ENCODE data around the gene LAG3.
A peak's percentile ranks its signal among the peaks of the same experiment; 100 is the strongest.
"Not testable (repeated sequence)": the region's sequence is repeated elsewhere in the genome, so short reads cannot be mapped to it uniquely, and the experiment has no call there.

Gene LAG3

DNA sequence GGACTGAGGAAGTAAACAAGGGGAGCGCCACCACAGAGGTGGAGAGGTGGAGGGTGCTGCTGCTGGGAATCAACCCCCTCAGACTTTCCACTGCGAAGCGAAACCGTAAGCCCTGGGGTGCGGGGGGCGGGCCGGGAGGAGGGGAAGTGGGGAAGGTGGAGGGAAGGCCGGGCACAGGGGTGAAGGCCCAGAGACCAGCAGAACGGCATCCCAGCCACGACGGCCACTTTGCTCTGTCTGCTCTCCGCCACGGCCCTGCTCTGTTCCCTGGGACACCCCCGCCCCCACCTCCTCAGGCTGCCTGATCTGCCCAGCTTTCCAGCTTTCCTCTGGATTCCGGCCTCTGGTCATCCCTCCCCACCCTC, at the start of gene LAG3:
TSS of gene LAG3 (plus strand) at position 190 of the 365 bp plus-strand sequence. CDS start 333 bp downstream, outside the sequence.
- DNase-seq, result peak in 1 of 2 donors; percentile 46

DNA sequence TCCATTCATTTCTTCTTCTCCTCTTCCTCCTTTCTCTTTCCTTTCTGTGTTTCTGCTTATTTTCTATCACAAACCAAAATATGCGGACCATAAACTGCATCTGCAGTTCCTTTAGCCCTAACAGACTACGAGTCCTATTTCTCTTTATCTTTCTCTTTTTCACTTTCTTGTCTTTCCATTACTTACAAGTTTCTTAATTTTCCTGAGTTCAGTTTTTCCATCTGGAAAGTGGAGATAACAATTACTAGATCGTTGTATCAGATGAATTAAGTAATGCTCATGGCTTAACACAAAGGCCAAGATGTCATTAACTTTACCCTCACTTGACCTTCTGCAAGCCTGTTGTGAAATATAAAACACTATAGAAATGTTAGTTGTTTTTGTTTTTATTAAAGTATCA, 49.5 kb upstream of the LAG3 start:
- DNase-seq, result no peak

DNA sequence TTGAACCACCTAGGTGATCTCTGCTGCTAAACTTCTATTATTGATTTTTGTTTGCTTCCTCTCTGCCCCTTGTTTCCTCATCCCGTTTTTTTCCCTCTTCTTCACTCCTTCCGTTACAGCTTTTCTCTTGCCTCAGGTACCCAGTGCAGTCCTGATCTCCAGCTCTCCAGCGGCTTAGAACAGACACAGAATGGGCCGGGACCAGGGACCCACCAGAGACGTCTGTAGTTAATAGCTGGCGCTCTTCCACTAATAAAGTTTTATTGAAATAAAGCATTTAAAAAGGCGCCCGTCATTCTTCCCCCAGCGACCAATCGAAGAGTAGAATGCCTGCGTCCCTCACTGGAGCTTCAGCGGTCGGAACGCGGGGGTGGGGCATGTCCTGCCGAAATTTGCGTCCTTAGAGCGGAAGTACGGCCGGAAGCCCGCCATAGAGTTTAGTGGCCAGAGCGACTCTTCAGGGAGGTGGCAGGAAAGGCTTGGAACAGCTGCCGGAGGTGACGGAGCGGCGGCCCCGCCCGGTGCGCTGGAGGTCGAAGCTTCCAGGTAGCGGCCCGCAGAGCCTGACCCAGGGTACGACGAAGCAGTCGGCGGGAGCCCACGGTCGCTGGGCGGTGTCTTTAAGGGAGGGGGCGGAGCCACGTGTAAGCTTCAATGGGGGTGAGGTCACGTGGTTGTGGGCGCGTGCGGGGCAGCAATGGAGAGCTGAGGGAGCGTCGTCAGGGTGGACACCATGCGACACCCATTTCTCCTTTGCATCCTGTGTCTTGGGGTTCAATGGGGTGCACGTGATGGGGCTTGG, 48.5 kb upstream of the LAG3 start, which contains the start of gene COPS7A:
TSS of gene COPS7A (plus strand) at position 440 of the 802 bp plus-strand sequence. CDS start 611 bp downstream, outside the sequence.
- DNase-seq, result peak; percentile 98 to 99

DNA sequence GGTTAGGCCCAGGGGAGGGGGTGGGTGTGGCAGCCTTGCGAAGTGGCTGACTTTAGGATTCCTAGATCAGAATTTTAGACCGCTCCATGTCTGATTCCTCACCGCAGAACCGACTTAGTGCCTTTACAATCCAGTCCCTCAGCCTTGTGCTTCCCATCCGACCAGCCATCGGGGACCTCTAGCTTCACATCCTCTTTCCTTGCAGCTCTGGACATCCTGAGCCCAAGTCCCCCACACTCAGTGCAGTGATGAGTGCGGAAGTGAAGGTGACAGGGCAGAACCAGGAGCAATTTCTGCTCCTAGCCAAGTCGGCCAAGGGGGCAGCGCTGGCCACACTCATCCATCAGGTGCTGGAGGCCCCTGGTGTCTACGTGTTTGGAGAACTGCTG, 47.9 kb upstream of the LAG3 start:
- DNase-seq, result peak in 1 of 2 donors; percentile 21

DNA sequence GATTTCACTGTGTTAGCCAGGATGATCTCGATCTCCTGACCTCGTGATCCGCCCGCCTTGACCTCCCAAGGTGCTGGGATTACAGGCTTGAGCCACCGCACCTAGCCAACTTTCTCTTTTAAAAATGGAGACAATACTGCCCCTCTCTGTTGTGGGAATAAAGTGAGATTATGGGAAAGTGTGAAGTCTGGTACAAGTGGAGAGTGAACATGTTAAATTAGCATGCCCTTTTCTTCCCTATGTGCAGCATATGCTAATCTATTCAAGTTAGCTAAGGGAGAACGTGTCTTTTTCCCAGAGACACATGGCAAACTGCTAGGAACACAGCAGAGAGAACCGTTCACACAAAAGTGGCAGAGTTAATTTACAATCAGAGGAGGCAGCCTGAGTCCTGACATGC, 47.0 kb upstream of the LAG3 start:
- no peak for DNase-seq

DNA sequence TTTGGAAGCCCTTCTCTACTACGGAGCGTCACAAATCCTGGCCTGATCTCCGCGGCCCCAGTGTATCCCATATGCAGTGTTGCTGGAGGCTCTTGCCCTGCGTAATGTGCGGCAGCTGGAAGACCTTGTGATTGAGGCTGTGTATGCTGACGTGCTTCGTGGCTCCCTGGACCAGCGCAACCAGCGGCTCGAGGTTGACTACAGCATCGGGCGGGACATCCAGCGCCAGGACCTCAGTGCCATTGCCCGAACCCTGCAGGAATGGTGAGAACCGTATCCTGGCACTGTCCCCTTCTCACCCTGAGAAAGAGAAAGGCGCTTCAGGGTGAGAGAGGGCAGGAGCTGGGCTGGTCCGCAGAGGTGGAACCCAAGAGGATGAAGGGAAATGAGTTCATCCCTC, 43.1 kb upstream of the LAG3 start:
- DNase-seq, result no peak

DNA sequence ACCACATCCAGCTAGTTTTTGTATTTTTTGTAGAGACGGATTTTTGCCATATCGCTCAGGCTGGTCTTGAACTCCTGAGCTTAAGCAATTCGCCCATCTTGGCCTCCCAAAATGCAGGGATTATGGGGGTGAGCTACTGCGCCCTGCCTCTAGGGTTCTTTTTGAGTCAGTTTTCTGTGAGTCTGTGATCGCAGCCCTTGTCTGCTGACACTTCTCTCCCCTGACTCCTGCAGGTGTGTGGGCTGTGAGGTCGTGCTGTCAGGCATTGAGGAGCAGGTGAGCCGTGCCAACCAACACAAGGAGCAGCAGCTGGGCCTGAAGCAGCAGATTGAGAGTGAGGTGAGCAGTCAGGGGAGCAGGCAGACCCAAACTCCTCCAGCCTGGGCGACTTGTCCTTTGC, 42.2 kb upstream of the LAG3 start:
- DNase-seq, result no peak

DNA sequence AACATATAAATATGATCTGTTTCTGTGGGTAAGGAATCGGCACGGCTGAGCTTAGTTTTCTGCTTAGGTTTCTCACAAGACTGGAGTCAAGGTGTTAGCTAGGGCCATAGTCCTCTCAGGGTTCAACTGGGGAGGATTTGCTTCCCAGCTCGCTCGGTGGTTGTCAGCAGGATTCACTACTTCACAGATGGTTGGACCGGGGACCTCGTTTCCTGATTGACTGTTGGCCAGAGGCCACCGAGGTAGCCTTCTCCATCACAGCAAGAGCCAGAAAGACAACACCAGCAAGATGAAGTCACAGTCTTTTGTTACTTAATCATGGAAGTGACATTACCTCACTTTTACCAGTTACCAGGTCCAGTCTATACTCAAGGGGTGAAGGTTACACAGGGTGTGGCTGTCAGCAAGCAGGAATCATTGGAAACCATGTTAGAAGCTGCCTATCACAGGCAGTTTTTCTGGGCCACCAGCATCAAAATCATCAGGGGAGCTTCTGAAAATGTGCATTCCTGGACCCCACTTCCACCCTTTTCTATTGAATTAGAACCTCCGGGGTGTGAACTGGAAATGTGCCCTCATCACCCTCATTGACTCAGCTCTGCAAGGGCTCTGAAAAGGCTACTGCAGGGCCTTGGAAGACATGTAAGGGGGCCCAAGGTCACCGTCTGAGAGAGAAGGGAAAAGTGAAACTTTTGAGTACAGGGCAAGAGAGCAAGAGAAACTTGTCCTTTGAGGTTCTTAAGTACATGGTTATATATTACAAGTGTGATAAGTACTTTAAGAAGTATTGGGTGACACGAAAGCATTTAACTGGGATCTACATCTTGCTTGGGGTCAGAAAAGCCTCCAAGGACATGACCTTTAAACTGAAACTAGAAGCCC, 37.6 kb upstream of the LAG3 start:
- no peak for DNase-seq

DNA sequence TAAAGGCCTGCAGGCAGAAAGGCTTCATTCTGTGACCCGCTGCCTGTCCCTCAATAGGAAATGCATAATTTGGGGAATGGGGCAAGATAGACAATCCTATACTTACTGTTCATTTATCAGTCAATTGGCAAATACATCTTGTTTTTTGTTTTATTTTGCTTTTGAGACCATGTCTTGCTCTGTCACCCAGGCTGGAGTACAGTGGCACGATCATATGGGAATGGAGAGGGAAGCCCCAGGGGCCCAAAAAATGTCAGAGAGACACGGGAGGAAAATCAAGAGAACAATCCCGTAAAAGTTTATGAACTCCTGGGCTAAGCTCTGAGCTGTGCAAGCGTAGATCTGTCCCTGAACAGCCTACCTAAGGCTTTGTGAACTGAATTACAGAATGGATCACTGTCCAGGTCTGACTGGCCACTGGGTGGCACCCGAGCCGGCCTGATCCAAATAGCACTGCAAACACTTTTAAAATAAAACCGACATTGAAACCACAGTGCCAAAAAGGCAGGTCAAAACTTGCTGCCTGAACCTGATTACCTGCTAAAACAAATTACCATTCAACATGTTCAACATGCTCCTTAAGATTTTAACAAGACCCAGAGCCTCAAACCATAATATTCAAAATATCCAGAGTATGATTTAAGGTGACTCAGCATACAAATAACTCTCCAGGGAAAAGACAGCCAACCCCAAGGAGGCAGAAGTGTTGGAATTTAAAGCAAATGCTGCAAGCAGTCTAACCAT, 36.7 kb upstream of the LAG3 start:
- DNase-seq, result peak; percentile 52 to 58

DNA sequence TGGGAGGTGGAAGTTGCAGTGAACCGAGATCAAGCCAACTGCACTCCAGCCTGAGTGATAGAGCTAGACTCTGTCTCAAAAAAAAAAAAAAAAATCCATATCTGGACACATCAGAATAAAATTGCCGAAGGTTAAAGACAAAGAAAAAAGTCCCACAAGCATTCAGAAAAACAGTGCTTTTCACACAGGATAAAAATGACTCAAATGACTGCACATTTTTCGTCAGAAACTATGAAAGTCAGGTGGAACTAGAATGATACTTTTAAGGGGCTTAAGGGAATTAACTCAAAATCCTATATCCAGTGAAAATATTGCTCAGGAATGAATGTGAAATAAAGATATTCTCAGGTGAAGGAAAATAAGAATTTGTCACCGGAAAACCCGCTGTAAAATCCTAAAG, 35.6 kb upstream of the LAG3 start:
- no peak for DNase-seq

DNA sequence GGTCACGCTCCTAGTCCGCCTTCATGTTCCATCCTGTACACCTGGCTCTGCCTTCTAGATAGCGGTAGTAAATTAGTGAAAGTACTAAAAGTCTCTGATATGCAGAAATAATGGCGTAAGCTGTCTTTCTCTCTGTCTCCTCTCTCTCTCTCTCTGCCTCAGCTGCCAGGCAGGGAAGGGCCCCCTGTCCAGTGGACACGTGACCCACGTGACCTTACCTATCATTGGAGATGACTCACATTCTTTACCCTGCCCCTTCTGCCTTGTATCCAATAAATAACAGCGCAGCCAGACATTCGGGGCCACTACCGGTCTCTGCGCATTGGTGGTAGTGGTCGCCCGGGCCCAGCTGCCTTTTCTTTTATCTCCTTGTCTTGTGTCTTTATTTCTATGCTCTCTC, 30.2 kb upstream of the LAG3 start:
- DNase-seq, result not testable (repeated sequence)

DNA sequence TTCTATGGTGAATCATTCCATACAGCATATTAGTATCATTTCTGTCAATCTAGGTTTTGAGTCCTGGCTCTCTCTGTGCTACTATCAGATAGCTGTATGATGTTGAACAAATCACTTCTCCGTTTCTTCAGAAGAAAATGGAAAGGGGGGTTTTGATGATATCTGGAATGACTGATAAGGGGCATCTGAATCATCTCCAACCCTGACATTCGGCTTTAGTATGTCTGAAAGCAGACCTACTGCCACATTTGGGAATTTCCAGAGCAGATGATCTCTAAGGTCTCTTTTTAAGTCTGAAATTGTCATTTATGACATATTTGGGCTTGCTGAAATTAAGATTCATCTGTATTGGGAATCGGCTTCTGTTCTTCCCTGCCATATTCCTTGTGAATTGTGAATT, 29.5 kb upstream of the LAG3 start:
- no peak for DNase-seq

DNA sequence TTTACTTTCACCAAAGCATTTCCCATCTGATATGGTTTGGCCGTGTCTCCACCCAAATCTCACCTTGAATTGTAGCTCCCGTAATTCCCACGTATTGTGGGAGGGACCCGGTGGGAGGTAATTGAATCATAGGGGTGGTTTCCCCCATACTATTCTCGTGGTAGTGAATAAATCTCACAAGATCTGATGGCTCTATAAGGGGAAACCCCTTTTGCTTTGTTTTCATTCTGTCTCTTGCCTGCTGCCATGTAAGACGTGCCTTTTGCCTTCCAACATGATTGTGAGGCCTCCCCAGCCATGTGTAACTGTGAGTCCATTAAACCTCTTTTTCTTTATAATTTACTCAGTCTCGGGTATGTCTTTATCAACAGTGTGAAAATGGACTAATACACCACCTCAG, 29.0 kb upstream of the LAG3 start:
- not testable (repeated sequence) for DNase-seq

DNA sequence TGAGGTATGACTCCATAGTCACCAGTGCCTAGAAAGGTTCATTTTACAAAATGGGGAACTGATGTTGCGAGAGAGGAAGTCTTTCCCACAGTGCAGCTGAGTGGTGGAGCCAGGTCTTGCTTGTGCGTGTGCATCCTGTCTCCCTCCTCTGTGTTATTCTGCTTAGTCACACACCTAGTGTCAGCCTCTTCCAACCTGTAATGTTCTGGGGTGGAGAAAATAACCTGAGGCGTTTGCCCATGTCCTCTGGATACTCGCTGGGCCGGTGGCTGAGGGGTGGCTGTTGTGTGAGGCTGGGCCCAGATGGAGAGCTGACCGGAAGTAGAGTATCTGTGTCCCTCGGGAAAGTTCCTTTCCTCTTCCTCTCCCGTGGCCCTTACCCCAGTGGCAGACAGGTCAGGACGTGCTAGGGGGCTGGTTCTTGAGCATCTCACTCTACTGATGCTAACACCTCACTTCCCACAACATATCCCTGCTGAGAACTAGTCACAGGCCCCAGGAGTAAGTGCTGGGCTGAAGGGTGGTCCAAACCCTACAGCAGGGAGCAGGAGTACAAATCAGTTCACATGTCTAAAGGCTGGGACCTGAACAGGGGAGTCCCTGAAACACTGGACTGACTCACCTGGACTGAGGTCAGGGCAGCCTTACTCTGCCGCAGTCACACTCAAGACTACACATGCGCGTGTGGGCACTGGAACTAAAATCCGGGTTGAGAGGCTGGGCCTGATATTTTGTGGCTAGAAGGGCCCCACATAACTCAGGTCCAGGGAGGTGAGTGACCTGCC, 26.4 kb upstream of the LAG3 start:
- peak; percentile 30 to 67 for DNase-seq

DNA sequence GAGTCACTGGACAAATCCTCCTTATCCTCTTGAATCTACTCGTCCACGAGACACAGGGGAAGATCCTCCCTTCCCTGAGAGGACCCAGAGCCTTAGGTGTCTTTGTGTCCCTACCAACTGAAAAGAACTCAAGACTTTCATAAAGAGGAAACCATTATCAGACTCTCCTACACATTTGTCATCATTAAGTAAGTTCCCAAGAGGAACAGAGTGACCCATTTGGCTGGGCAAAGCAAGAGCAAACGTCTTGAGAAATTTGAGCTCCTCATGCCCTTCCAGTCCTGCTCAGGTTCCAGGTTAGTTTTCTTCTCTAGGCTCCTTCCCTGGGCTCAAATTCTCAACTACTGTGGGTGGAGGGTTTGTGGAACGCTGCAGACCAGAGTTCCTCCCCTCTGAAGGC, 25.1 kb upstream of the LAG3 start:
- DNase-seq, result no peak

DNA sequence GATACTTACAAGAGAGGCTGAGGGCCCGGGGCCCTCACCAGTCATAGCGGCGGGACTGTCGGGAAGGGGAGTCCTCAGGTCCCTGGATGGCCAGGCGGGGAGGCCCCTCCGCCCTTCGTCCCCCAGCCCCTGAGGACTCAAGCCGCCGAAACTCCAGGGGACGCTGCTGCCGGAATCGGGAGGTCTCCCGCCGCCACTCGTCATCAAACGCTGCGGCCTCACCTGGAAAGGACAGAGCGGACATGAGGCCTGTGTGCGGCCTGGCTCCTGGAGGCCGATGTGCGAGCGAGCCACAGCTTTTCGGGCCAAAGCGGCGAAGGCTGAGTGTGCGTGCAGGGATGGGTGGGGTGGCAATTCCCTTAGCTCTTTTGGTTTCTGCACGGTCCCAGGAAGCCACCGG, 23.6 kb upstream of the LAG3 start:
- DNase-seq, result no peak

DNA sequence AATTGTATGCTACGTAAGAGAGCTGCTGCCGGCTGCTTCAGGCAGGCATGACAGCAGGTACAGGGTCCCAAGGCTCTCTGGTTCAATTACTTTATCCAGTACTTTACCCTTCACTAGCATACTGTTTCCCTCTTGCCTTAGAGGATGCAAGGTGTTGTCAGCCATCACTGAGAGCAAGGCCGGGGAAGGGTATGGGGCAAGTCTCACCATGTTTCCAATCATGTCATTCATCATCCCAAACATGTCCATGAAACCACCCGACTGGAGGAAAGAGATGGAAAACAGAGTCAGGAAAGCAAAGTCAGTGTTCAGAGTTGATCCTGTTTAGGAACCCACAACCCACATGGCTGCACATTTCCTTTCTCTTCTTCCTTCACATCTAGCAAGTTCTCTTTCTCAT, 21.8 kb upstream of the LAG3 start:
- DNase-seq, result no peak

DNA sequence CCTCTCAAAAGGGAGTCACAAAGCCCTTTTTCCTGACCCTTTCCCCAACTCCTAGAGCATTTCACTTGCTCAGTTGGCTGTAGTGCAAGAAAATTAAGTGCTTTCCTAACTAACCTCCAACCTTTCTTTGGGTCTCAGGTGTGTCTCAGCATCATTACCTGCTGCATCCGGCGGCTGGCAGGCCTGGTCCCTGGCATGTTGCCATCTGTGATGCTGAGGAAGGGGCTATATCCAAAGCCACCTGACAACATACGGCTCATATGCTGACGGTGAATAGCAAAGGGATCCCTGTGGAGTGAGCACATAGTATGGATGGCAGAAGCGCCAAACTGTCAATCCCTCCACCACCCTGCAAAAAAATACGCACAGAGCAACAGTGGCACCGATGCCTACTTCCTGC, 20.6 kb upstream of the LAG3 start:
- DNase-seq, result no peak

DNA sequence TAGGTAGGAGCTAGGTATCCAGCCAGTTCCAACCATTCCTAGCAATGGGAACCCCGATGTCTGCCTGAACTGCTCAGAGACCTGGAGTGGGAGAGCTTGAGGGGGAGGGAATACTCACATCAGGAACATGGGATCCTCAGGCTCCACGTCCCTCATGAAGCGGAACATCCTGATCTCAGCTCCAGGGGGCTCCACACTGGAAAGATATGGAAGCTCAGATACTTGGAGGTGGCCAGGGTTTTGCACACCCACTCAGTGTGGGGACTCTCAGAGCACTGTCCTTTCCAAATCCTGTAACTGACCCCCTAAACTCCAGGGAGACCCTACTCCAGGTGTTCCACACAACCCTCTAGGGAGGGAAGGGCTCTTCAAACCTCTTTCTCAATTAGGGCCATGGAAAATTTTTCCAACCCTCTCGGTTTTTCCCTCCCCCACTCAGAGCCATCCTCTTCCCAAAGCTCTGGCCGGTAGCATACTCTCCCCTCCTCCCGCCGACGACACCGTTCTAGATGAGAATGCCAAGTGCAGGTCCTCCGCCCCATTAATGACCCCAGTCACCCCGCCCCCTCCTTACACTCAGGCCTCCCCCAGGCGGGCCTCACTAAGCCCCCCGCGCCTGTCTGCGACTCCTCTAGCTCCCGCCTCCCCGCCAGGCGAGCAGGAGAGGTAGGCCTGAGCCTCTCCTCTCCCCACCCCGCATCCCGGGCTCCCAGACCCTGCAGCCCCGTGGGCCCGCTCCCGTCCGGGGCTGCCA, 20.0 kb upstream of the LAG3 start:
- DNase-seq, result peak in 1 of 2 donors; percentile 33

DNA sequence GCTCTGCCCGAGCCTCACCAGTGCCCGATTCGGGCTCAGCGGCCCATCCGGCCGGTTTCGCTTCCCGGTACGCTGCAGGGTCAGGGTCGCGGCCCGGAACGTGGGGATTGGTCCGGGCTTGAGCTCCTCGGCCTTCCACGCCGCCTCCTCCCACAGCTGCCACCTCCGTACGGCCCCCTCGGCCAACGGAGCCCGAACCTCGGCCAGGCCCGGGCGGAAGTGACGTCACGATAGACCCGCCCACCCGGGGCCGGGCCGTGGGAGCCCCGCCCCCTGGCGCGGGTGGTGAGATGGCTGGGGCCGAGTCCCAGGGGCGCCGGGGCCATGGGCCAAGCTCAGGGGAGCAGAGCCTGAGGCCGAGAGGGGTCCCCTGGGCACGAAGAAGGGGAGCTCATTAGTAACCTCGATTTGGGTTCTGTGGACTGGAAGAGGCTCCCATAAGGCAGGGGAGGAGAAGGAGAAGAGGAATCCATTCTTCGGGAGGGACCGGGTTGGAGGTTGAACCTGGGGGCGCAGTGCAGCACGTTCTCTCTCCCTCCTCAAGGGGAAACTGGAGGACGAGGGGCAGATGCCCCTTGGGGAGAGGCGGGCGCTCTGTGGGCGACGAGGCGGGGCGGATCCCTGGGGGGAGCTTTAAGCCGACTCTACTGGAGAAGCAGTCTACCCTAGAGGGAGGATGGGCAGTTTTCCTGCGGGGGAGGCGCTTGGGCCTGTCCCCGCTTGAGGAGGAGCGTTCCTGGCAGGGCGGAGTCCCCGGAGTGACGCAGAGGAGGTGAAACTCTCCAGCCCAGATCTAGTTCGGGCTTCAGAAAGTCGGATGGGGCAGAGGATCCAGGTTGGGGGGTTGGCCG, 19.2 kb upstream of the LAG3 start, which contains the start of gene MLF2:
TSS of gene MLF2 (minus strand) at position 221 of the 851 bp plus-strand sequence. CDS start 807 bp downstream, outside the sequence.
- peak; percentile 98 to 99 for DNase-seq

All from CD4-positive, alpha-beta T cell treated with Interleukin-4 for 1 hour (primary cell).